IMR-90 (cell line): ENCODE data around the gene SLC7A10. TPM values are rescaled to one million over a fixed set of nuclear protein-coding genes. Genes with fewer than 3 reads are reported as not detected.

ENCODE experiments used
- ATAC-seq: fragments of 200-7000 bp; cut with Tn5 transposase; 2 replicates; pipeline ENCODE4 v1.9.1; 2020; ENCODE audit warnings: low read depth, mild to moderate bottlenecking, moderate library complexity
- BruUV-seq: library from RNA; stranded (reverse); fragments of 400-500 nt; replicated peaks from 2 replicates; lab custom pipeline; 2021; lab: Mats Ljungman, UMichigan
- CTCF ChIA-PET: fragments of 300-600 bp; formaldehyde crosslinking; extraction: SDS; loops from one replicate; lab custom pipeline; 2021; ENCODE audit warnings: antibody characterized with exemption; lab: Yijun Ruan, JAX
- POLR2A ChIA-PET: fragments of 300-600 bp; sonication (Branson Sonifier 250); formaldehyde crosslinking; loops from one replicate; lab custom pipeline; 2022; ENCODE audit warnings: antibody characterized with exemption; ENCODE audit not compliant: unreplicated experiment; lab: Charles Lee
- DNase-seq: peaks from one replicate; pipeline ENCODE4 v3.0.0; 2013
- H2AFZ ChIP-seq: replicated peaks from 2 replicates; pipeline ENCODE3; 2013; ENCODE audit warnings: low read length, mild to moderate bottlenecking; ENCODE audit not compliant: poor library complexity
- H2AK5ac ChIP-seq: 2 replicates; pipeline ENCODE4 v1.6.1; 2013; ENCODE audit warnings: low read depth, low read length, inconsistent platforms
- H2AK9ac ChIP-seq: replicated peaks from 2 replicates; pipeline ENCODE3; 2013; ENCODE audit warnings: mild to moderate bottlenecking, low read depth, low read length, moderate library complexity; ENCODE audit not compliant: poor library complexity
- H2BK120ac ChIP-seq: 2 replicates; pipeline ENCODE4 v1.6.1; 2013; ENCODE audit warnings: low read depth, low read length, inconsistent platforms
- H2BK15ac ChIP-seq: 3 replicates; pipeline ENCODE4 v1.6.1; 2013; ENCODE audit warnings: low read depth, low read length, inconsistent platforms
- H2BK20ac ChIP-seq: 2 replicates; pipeline ENCODE4 v1.6.1; 2013; ENCODE audit warnings: low read depth, mild to moderate bottlenecking, inconsistent platforms, low read length, moderate library complexity
- H2BK5ac ChIP-seq: 2 replicates; pipeline ENCODE4 v1.6.1; 2013; ENCODE audit warnings: mild to moderate bottlenecking, low read depth, low read length, inconsistent platforms; ENCODE audit not compliant: poor library complexity, severe bottlenecking
- H3K14ac ChIP-seq: replicated peaks from 2 replicates; pipeline ENCODE4 v1.6.1; 2013; ENCODE audit warnings: low read depth, low read length, inconsistent platforms
- H3K18ac ChIP-seq: 2 replicates; pipeline ENCODE4 v1.6.1; 2013; ENCODE audit warnings: low read depth, low read length, control low read depth
- H3K23ac ChIP-seq: 2 replicates; pipeline ENCODE4 v1.6.1; 2013; ENCODE audit warnings: low read depth, low read length, inconsistent platforms
- H3K27ac ChIP-seq: 2 replicates; pipeline ENCODE4 v1.5.1; 2013; ENCODE audit warnings: mild to moderate bottlenecking, control low read depth, low read length; ENCODE audit not compliant: insufficient read depth
- H3K27me3 ChIP-seq: 2 replicates; pipeline ENCODE4 v1.6.1; 2013; ENCODE audit warnings: low read length; ENCODE audit not compliant: control insufficient read depth, insufficient read depth
- H3K36me3 ChIP-seq: 2 replicates; pipeline ENCODE4 v1.6.1; 2013; ENCODE audit warnings: low read length, mixed read lengths; ENCODE audit not compliant: control insufficient read depth, insufficient read depth
- H3K4ac ChIP-seq: 2 replicates; pipeline ENCODE4 v1.6.1; 2013; ENCODE audit warnings: low read depth, low read length, inconsistent platforms
- H3K4me1 ChIP-seq: 2 replicates; pipeline ENCODE4 v1.6.1; 2013; ENCODE audit warnings: low read length, mixed read lengths; ENCODE audit not compliant: control insufficient read depth, insufficient read depth
- H3K4me2 ChIP-seq: 2 replicates; pipeline ENCODE4 v1.6.1; 2013; ENCODE audit warnings: low read depth, mild to moderate bottlenecking, control low read depth, low read length, moderate library complexity
- H3K4me3 ChIP-seq: 2 replicates; pipeline ENCODE4 v1.5.1; 2013; ENCODE audit warnings: low read depth, mild to moderate bottlenecking, control low read depth, low read length, moderate library complexity; ENCODE audit not compliant: insufficient read depth
- H3K56ac ChIP-seq: 2 replicates; pipeline ENCODE4 v1.6.1; 2013; ENCODE audit warnings: low read length, inconsistent platforms; ENCODE audit not compliant: insufficient read depth; ENCODE audit errors: extremely low read depth
- H3K79me1 ChIP-seq, 2 experiments: 2 replicates each; pipeline ENCODE4 v1.6.1; 2013; ENCODE audit warnings: low read length in 2 of 2, inconsistent platforms in 1 of 2, low read depth in 1 of 2
- H3K9ac ChIP-seq: 2 replicates; pipeline ENCODE4 v1.6.1; 2013; ENCODE audit warnings: low read depth, low read length, control low read depth
- H3K9me1 ChIP-seq: 2 replicates; pipeline ENCODE4 v1.6.1; 2013; ENCODE audit warnings: low read length, inconsistent platforms; ENCODE audit not compliant: insufficient read depth
- H3K9me3 ChIP-seq: 2 replicates; pipeline ENCODE4 v1.6.1; 2013; ENCODE audit warnings: low read length; ENCODE audit not compliant: control insufficient read depth, insufficient read depth
- H4K20me1 ChIP-seq: 2 replicates; pipeline ENCODE4 v1.6.1; 2013; ENCODE audit warnings: low read length, inconsistent platforms; ENCODE audit not compliant: insufficient read depth
- H4K5ac ChIP-seq: 2 replicates; pipeline ENCODE4 v1.6.1; 2013; ENCODE audit warnings: mild to moderate bottlenecking, low read depth, low read length, control low read depth
- H4K8ac ChIP-seq, 2 experiments: 2 replicates each; pipeline ENCODE4 v1.6.1; 2013; ENCODE audit warnings: low read depth in 2 of 2, low read length in 2 of 2, control low read depth in 1 of 2, inconsistent platforms in 1 of 2
- H4K91ac ChIP-seq: 2 replicates; pipeline ENCODE4 v1.6.1; 2013; ENCODE audit warnings: low read depth, low read length, inconsistent platforms; ENCODE audit not compliant: insufficient read depth
- BHLHE40 ChIP-seq: fragments of 150-350 bp; IDR thresholded peaks from 2 replicates; pipeline ENCODE4 v1.6.1; 2016; ENCODE audit warnings: mild to moderate bottlenecking, low read depth, low read length
- USF2 ChIP-seq: fragments of 150-350 bp; IDR thresholded peaks from 2 replicates; pipeline ENCODE4 v1.6.1; 2017; ENCODE audit warnings: mild to moderate bottlenecking, antibody characterized with exemption, low read length, low read depth
- WGBS, 2 experiments: methylation state at CpG; one replicate each; pipeline versions ENCODE4 v1.1.5 to v1.1.7; 2013; ENCODE audit warnings: missing lambda C conversion rate in 2 of 2; ENCODE audit not compliant: insufficient read length in 1 of 2; ENCODE audit errors: extremely low coverage in 2 of 2; 5-methylcytosine and 5-hydroxymethylcytosine counted together
- dilution Hi-C: fragments of 300-500 bp; cut with HindIII; formaldehyde crosslinking; loops from one replicate; pipeline ENCODE4 v1.14.3; 2018; ENCODE audit warnings: low sequenced_read_pairs; ENCODE audit not compliant: unreplicated experiment
- in situ Hi-C: fragments of 300-500 bp; cut with MboI; formaldehyde crosslinking; loops from 3 replicates; pipeline ENCODE4 v1.14.3; 2019; ENCODE audit warnings: low sequenced_read_pairs, inconsistent platforms, mixed read lengths
- intact Hi-C: fragments of 100-400 bp; cut with micrococcal nuclease; formaldehyde crosslinking; loops from 2 replicates; pipeline ENCODE4 v1.10.0; 2022
- polyA plus RNA-seq, 3 experiments: library from polyadenylated mRNA; depleted of rRNA; stranded (reverse); fragments of >200 nt; gene quantifications; 2 replicates each; pipeline ENCODE4 v1.2.3, GENCODE V29; 2012; ENCODE audit warnings: low replicate concordance in 1 of 3
- total RNA-seq: library from RNA; depleted of rRNA; stranded (reverse); fragments of >200 nt; gene quantifications from 2 replicates; pipeline ENCODE4 v1.2.3, GENCODE V29; 2012

The SLC7A10 gene
- total and polyA plus RNA-seq, 2 of the 4 experiments (the other 2 are of a cell fraction): not detected

- Histone ChIP-seq H3K9ac (no peak overlapping the region), H4K20me1 (peaks cover 4% of the 10 kb centered on the region; the same call in 1 of the 2 replicates), H2AK9ac (peak overlapping the region; percentile 28), H3K36me3 (peaks cover 17% of the 10 kb centered on the region), H3K27ac (no peak overlapping the region), H2BK20ac (no peak overlapping the region), H3K18ac (no peak overlapping the region), H3K56ac (no peak overlapping the region), H3K9me1 (peaks cover 5% of the 10 kb centered on the region; the same call in 1 of the 2 replicates), H2BK15ac (no peak overlapping the region), H3K23ac (no peak overlapping the region), H3K4me3 (no peak overlapping the region), H4K91ac (no peak overlapping the region), H2AK5ac (no peak overlapping the region), H3K4me2 (no peak overlapping the region), H3K4ac (no peak overlapping the region), H2AFZ (no peak overlapping the region), H3K9me3 (no peaks in the 10 kb centered on the region), H3K4me1 (no peaks in the 10 kb centered on the region), H3K14ac (no peak overlapping the region), H4K8ac (no peak overlapping the region), H2BK5ac (no peak overlapping the region), H3K79me1 (peaks cover 0 to 8% of the 10 kb centered on the region in 2 experiments; a peak in 1 of 4 replicates), H3K27me3 (no peaks in the 10 kb centered on the region), H2BK120ac (no peak overlapping the region), H4K5ac (no peak overlapping the region)
- intact Hi-C loops: no loop called here
- WGBS, 2 experiments: 96% methylated on average over 51 of the region's 64 CpGs; no CpG with 5 or more reads in 1 of the 2 experiments
- ChIA-PET POLR2A (no interaction called here), CTCF (no interaction called here)
- TF ChIP-seq USF2: no peak
- no peak for TF ChIP-seq BHLHE40
- in situ Hi-C loops: no loop called here
- no peak for DNase-seq
- ATAC-seq: no peak
- BruUV-seq: no TSS peak
- dilution Hi-C loops: no loop called here
Measured at GRCh38 chr19:33205531-33206260, 20.0 kb downstream of the SLC7A10 start.
